ENCODE results near the gene SERPINF2. TPM values are rescaled to one million over a fixed set of nuclear protein-coding genes. Genes with fewer than 3 reads are reported as not detected.
"Not testable (repeated sequence)": the region's sequence is repeated elsewhere in the genome, so short reads cannot be mapped to it uniquely, and the experiment has no call there.

Gene SERPINF2
- total and polyA plus RNA-seq, 2 experiments from 2014 or later = 0.66 to 1.2 TPM

DNA sequence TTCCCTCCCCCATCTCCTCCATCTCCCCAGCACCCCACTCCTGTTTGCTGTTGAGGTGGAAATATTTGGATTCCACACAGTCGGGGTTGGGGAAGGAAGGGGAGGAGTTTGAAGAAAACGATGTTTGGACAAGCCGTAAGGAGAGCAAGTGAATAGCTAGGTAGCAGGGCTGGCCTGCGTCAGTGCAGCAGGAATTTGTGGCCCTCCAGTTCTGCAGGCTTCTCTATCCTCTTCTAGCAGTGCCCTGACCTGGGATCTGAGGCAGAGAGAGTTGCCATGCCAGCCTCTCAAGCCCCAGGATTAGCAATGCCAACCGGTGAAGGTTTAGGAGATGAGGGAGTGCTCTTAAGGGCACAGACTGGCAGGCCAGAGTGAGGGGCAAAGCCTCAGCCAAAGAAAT lies 45.0 kb upstream of the SERPINF2 start:
- no peak overlapping the region for H3K27ac Mint-ChIP-seq
- peaks cover 9% of the 10 kb centered on the region for H3K9me3 Mint-ChIP-seq
- Histone ChIP-seq H3K4me2 (no peak overlapping the region), H3K79me2 (replicated peaks; ENCODE audit: insufficient read depth) (no peaks in the 10 kb centered on the region), H2AFZ (peak overlapping the region; percentile 69; the same call in 1 of the 2 replicates), H3K27me3 (ENCODE audit: insufficient read depth) (no peaks in the 10 kb centered on the region), H3F3A (replicated peaks; ENCODE audit: low read depth) (no peaks in the 10 kb centered on the region), H3K27ac (ENCODE audit: low read depth) (no peak overlapping the region), H3K9me2 (ENCODE audit: insufficient read depth) (no peaks in the 10 kb centered on the region; the same call in 1 of the 2 replicates), H3K4me1 (ENCODE audit: insufficient read depth) (no peaks in the 10 kb centered on the region), H3K36me3 (ENCODE audit: insufficient read depth) (no peaks in the 10 kb centered on the region), H3K4me3 (no peak overlapping the region), H4K20me1 (replicated peaks; ENCODE audit: insufficient read depth) (no peaks in the 10 kb centered on the region)
- DNase-seq (ENCODE audit: low spot score) = no peak
- TF ChIP-seq, protein P1, sequence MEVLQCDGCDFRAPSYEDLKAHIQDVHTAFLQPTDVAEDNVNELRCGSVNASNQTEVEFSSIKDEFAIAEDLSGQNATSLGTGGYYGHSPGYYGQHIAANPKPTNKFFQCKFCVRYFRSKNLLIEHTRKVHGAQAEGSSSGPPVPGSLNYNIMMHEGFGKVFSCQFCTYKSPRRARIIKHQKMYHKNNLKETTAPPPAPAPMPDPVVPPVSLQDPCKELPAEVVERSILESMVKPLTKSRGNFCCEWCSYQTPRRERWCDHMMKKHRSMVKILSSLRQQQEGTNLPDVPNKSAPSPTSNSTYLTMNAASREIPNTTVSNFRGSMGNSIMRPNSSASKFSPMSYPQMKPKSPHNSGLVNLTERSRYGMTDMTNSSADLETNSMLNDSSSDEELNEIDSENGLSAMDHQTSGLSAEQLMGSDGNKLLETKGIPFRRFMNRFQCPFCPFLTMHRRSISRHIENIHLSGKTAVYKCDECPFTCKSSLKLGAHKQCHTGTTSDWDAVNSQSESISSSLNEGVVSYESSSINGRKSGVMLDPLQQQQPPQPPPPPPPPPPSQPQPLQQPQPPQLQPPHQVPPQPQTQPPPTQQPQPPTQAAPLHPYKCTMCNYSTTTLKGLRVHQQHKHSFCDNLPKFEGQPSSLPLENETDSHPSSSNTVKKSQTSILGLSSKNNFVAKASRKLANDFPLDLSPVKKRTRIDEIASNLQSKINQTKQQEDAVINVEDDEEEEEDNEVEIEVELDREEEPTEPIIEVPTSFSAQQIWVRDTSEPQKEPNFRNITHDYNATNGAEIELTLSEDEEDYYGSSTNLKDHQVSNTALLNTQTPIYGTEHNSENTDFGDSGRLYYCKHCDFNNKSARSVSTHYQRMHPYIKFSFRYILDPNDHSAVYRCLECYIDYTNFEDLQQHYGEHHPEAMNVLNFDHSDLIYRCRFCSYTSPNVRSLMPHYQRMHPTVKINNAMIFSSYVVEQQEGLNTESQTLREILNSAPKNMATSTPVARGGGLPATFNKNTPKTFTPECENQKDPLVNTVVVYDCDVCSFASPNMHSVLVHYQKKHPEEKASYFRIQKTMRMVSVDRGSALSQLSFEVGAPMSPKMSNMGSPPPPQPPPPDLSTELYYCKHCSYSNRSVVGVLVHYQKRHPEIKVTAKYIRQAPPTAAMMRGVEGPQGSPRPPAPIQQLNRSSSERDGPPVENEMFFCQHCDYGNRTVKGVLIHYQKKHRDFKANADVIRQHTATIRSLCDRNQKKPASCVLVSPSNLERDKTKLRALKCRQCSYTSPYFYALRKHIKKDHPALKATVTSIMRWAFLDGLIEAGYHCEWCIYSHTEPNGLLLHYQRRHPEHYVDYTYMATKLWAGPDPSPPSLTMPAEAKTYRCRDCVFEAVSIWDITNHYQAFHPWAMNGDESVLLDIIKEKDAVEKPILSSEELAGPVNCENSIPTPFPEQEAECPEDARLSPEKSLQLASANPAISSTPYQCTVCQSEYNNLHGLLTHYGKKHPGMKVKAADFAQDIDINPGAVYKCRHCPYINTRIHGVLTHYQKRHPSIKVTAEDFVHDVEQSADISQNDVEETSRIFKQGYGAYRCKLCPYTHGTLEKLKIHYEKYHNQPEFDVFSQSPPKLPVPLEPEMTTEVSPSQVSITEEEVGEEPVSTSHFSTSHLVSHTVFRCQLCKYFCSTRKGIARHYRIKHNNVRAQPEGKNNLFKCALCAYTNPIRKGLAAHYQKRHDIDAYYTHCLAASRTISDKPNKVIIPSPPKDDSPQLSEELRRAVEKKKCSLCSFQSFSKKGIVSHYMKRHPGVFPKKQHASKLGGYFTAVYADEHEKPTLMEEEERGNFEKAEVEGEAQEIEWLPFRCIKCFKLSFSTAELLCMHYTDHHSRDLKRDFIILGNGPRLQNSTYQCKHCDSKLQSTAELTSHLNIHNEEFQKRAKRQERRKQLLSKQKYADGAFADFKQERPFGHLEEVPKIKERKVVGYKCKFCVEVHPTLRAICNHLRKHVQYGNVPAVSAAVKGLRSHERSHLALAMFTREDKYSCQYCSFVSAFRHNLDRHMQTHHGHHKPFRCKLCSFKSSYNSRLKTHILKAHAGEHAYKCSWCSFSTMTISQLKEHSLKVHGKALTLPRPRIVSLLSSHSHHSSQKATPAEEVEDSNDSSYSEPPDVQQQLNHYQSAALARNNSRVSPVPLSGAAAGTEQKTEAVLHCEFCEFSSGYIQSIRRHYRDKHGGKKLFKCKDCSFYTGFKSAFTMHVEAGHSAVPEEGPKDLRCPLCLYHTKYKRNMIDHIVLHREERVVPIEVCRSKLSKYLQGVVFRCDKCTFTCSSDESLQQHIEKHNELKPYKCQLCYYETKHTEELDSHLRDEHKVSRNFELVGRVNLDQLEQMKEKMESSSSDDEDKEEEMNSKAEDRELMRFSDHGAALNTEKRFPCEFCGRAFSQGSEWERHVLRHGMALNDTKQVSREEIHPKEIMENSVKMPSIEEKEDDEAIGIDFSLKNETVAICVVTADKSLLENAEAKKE (CRISPR knock-in tag; IDR thresholded peaks at IDR 0.05) = no peak
- H3K4me1 Mint-ChIP-seq = no peaks in the 10 kb centered on the region
- no peak for ATAC-seq
- no peak overlapping the region for H3K4me3 Mint-ChIP-seq
- peaks cover 10% of the 10 kb centered on the region for H3K27me3 Mint-ChIP-seq (ENCODE audit: insufficient read depth, low read depth, poor library complexity)
- peaks cover 1% of the 10 kb centered on the region; the same call in 1 of the 3 replicates for H3K36me3 Mint-ChIP-seq (ENCODE audit: low read depth)

DNA sequence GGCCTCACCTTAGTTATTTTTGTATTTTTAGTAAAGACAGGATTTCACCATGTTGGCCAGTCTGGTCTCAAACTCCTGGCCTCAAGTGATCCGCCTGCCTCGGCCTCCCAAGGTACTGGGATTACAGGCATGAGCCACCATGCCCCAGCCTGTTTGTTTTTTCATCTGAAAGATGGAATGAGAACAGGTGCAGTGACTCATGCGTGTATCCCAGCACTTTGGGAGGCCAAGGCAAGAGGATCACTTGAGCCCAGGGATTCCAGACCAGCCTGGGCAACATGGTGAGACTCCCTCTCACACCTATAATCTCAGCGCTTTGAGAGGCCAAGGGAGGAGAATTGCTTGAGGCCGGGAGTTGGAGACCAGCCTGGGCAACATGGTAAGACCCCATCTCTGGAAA lies 42.8 kb upstream of the SERPINF2 start:
- not testable (repeated sequence) for H3K36me3 Mint-ChIP-seq (ENCODE audit: low read depth); H3K9me2 ChIP-seq (ENCODE audit: insufficient read depth); H3K27me3 Mint-ChIP-seq (ENCODE audit: insufficient read depth, low read depth, poor library complexity); H4K20me1 ChIP-seq (replicated peaks; ENCODE audit: insufficient read depth); H2AFZ ChIP-seq; H3K4me3 Mint-ChIP-seq; ATAC-seq; H3K36me3 ChIP-seq (ENCODE audit: insufficient read depth); H3K4me1 ChIP-seq (ENCODE audit: insufficient read depth); H3K4me2 ChIP-seq; H3K27ac ChIP-seq (ENCODE audit: low read depth); DNase-seq (ENCODE audit: low spot score); H3F3A ChIP-seq (replicated peaks; ENCODE audit: low read depth); H3K9me3 Mint-ChIP-seq; H3K27me3 ChIP-seq (ENCODE audit: insufficient read depth); H3K4me3 ChIP-seq; H3K4me1 Mint-ChIP-seq; H3K27ac Mint-ChIP-seq; H3K79me2 ChIP-seq (replicated peaks; ENCODE audit: insufficient read depth)

All from GM23338 (cell line).